OCI-LY3 (cell line): ENCODE results near the gene CADPS.

ENCODE experiments used
- H2AFZ ChIP-seq: fragments of 200-600, 300-600 bp; shearing (Covaris generic); 2 replicates; pipeline ENCODE4 v1.6.0; 2014; ENCODE audit warnings: antibody characterized with exemption, low read depth, low read length
- H3K27ac ChIP-seq: fragments of 200-600, 300-600 bp; sonication (generic); 2 replicates; pipeline ENCODE4 v1.5.1; 2014; ENCODE audit warnings: mild to moderate bottlenecking, low read length, moderate library complexity, mixed read lengths
- H3K27me3 ChIP-seq: fragments of 200-600, 300-600 bp; sonication (generic); 2 replicates; pipeline ENCODE4 v1.6.1; 2014; ENCODE audit warnings: low read depth, low read length, mixed read lengths
- H3K36me3 ChIP-seq: fragments of 200-600, 300-600 bp; sonication (generic); replicated peaks from 2 replicates; pipeline ENCODE3; 2014; ENCODE audit warnings: low read depth, low read length, mixed read lengths
- H3K4me1 ChIP-seq: fragments of 300-600, 200-600 bp; sonication (generic); 2 replicates; pipeline ENCODE4 v1.6.1; 2014; ENCODE audit warnings: low read length, mixed read lengths
- H3K4me2 ChIP-seq: fragments of 200-600, 300-600 bp; sonication (generic); 2 replicates; pipeline ENCODE4 v1.6.1; 2014; ENCODE audit warnings: low read length, mixed read lengths
- H3K4me3 ChIP-seq: fragments of 300-600, 200-600 bp; sonication (generic); 2 replicates; pipeline ENCODE4 v1.5.1; 2014; ENCODE audit warnings: antibody characterized with exemption, mild to moderate bottlenecking, low read length, moderate library complexity
- H3K79me2 ChIP-seq: fragments of 300-600, 200-600 bp; shearing (Covaris generic); 2 replicates; pipeline ENCODE4 v1.6.1; 2014; ENCODE audit warnings: mild to moderate bottlenecking, low read length, mixed read lengths
- H3K9ac ChIP-seq: fragments of 300-600, 200-600 bp; shearing (Covaris generic); 2 replicates; pipeline ENCODE4 v1.6.0; 2014; ENCODE audit warnings: mild to moderate bottlenecking, low read length, moderate library complexity
- H3K9me3 ChIP-seq: fragments of 200-600, 300-600 bp; shearing (Covaris generic); 2 replicates; pipeline ENCODE4 v1.6.1; 2014; ENCODE audit warnings: low read length, mixed read lengths; ENCODE audit not compliant: insufficient read depth
- H4K20me1 ChIP-seq: fragments of 200-600, 300-600 bp; sonication (generic); 2 replicates; pipeline ENCODE4 v1.6.1; 2016; ENCODE audit warnings: low read length, mixed read lengths; ENCODE audit not compliant: insufficient read depth
- CTCF ChIP-seq: fragments of 200-600, 300-600 bp; sonication (generic); IDR thresholded peaks from 2 replicates; pipeline ENCODE4 v1.5.1; 2014; ENCODE audit warnings: antibody characterized with exemption, low read length, low read depth
- EZH2phosphoT487 ChIP-seq: fragments of 200-600 bp; shearing (Covaris generic); IDR thresholded peaks from 2 replicates; pipeline ENCODE4 v1.6.1; 2018; ENCODE audit warnings: antibody characterized with exemption, mixed run types, low read depth

The CADPS gene

GRCh38 chr3:62621176-62621575, 254.0 kb downstream of the CADPS start:
- H3K79me2 ChIP-seq: no peaks in the 10 kb centered on the region
- H2AFZ ChIP-seq: no peak overlapping the region
- no peaks in the 10 kb centered on the region for H3K36me3 ChIP-seq
- H3K9me3 ChIP-seq: no peaks in the 10 kb centered on the region
- H4K20me1 ChIP-seq: no peaks in the 10 kb centered on the region
- no peak overlapping the region for H3K4me2 ChIP-seq
- H3K27ac ChIP-seq: no peak overlapping the region
- H3K4me1 ChIP-seq: peaks cover 10% of the 10 kb centered on the region
- TF ChIP-seq CTCF (no peak), EZH2phosphoT487 (no peak)
- H3K9ac ChIP-seq: no peak overlapping the region
- H3K4me3 ChIP-seq: no peak overlapping the region
- H3K27me3 ChIP-seq: peaks cover 33% of the 10 kb centered on the region

- no peak overlapping the region for H2AFZ ChIP-seq
- no peaks in the 10 kb centered on the region for H3K9me3 ChIP-seq
- H3K9ac ChIP-seq: no peak overlapping the region
- H4K20me1 ChIP-seq: no peaks in the 10 kb centered on the region
- no peaks in the 10 kb centered on the region for H3K36me3 ChIP-seq
- H3K79me2 ChIP-seq: no peaks in the 10 kb centered on the region
- no peak overlapping the region for H3K27ac ChIP-seq
- peaks cover 49% of the 10 kb centered on the region for H3K27me3 ChIP-seq
- H3K4me3 ChIP-seq: no peak overlapping the region
- H3K4me1 ChIP-seq: no peaks in the 10 kb centered on the region
- no peak overlapping the region for H3K4me2 ChIP-seq
- no peak for TF ChIP-seq CTCF
- no peak for TF ChIP-seq EZH2phosphoT487
Measured at GRCh38 chr3:62615258-62615849, 259.9 kb downstream of the CADPS start.

GRCh38 chr3:62614527-62614926, 260.7 kb downstream of the CADPS start:
- H3K4me2 ChIP-seq: no peak overlapping the region
- no peak overlapping the region for H3K9ac ChIP-seq
- H3K36me3 ChIP-seq: no peaks in the 10 kb centered on the region
- H3K9me3 ChIP-seq: no peaks in the 10 kb centered on the region
- H3K27ac ChIP-seq: no peak overlapping the region
- H3K4me3 ChIP-seq: no peak overlapping the region
- no peaks in the 10 kb centered on the region for H4K20me1 ChIP-seq
- TF ChIP-seq EZH2phosphoT487 (no peak), CTCF (no peak)
- peaks cover 46% of the 10 kb centered on the region for H3K27me3 ChIP-seq
- H3K79me2 ChIP-seq: no peaks in the 10 kb centered on the region
- no peak overlapping the region for H2AFZ ChIP-seq
- no peaks in the 10 kb centered on the region for H3K4me1 ChIP-seq

- H2AFZ ChIP-seq: no peak overlapping the region
- no peak overlapping the region for H3K27ac ChIP-seq
- H3K4me3 ChIP-seq: no peak overlapping the region
- H3K4me2 ChIP-seq: no peak overlapping the region
- H3K4me1 ChIP-seq: no peaks in the 10 kb centered on the region
- peaks cover 31% of the 10 kb centered on the region for H3K27me3 ChIP-seq
- no peaks in the 10 kb centered on the region for H3K36me3 ChIP-seq
- no peak for TF ChIP-seq CTCF
- no peak for TF ChIP-seq EZH2phosphoT487
- H3K9ac ChIP-seq: no peak overlapping the region
- no peaks in the 10 kb centered on the region for H3K79me2 ChIP-seq
- H4K20me1 ChIP-seq: no peaks in the 10 kb centered on the region
- no peaks in the 10 kb centered on the region for H3K9me3 ChIP-seq
Measured at GRCh38 chr3:62611541-62612240, 263.5 kb downstream of the CADPS start.
